K562 (cell line): ENCODE measurements around the gene RUSC1. TPM values are rescaled to one million over a fixed set of nuclear protein-coding genes. Genes with fewer than 3 reads are reported as not detected.

Experiments used
- ATAC-seq: fragments of 200-7000 bp; cut with Tn5 transposase; 3 replicates; pipeline ENCODE4 v1.9.1; 2020; ENCODE audit warnings: moderate library complexity
- BruUV-seq: library from RNA; stranded (reverse); fragments of 400-500 nt; replicated peaks from 2 replicates; lab custom pipeline; 2021; lab: Mats Ljungman, UMichigan
- CTCF ChIA-PET: fragments of 300-600 bp; formaldehyde crosslinking; extraction: SDS; loops from one replicate; lab custom pipeline; 2021; ENCODE audit warnings: low intra/inter-chr PET ratio; lab: Yijun Ruan, JAX
- POLR2A ChIA-PET: fragments of 300-600, 350-650 bp; sonication (Branson Sonifier 250); formaldehyde crosslinking; extraction: SDS; loops from one replicate; lab custom pipeline; 2021; ENCODE audit warnings: antibody characterized with exemption, inconsistent platforms; lab: Yijun Ruan, JAX
- DNase-seq, 4 experiments: peaks; one replicate each; pipeline versions ENCODE4 v3.0.0 to v3.0.0-alpha.2; 2011 to 2018; ENCODE audit warnings: low spot score in 3 of 4, mixed read lengths in 3 of 4; ENCODE audit errors: extremely low read depth in 1 of 4
- FAIRE-seq: peaks from 2 replicates; lab custom pipeline; 2011; peaks lifted over from hg19 to GRCh38; lab: Jason Lieb, UNC
- H2AFZ ChIP-seq: 2 replicates; pipeline ENCODE4 v1.6.0; 2011; ENCODE audit warnings: low read depth, low read length, control low read depth, inconsistent platforms
- H3K27ac ChIP-seq: fragments of 200-600 bp; 3 replicates; pipeline ENCODE4 v1.8.0; 2011; ENCODE audit warnings: low read depth, mild to moderate bottlenecking, control low read depth, inconsistent platforms, low read length, moderate library complexity, mixed read lengths; ENCODE audit errors: extremely low read depth
- H3K27me3 ChIP-seq, 2 experiments: fragments of 300-600 bp in 1 of 2; 2 replicates in 1 of 2; 3 replicates in 1 of 2; pipeline versions ENCODE4 v1.6.0 to v1.8.0; 2011; ENCODE audit warnings: inconsistent platforms in 2 of 2, low read length in 2 of 2, mild to moderate bottlenecking in 1 of 2, mixed read lengths in 1 of 2, moderate library complexity in 1 of 2; ENCODE audit not compliant: control insufficient read depth in 2 of 2, insufficient read depth in 2 of 2
- H3K36me3 ChIP-seq: fragments of 300-600 bp; 3 replicates; pipeline ENCODE4 v1.8.0; 2011; ENCODE audit warnings: mild to moderate bottlenecking, low read length, inconsistent platforms; ENCODE audit not compliant: control insufficient read depth, insufficient read depth
- H3K4me1 ChIP-seq, 2 experiments: fragments of 200-600 bp in 1 of 2; replicated peaks in 1 of 2; 2 replicates in 1 of 2; 3 replicates in 1 of 2; pipeline versions ENCODE4 v1.5.1 to v1.8.0; 2011; ENCODE audit warnings: inconsistent platforms in 2 of 2, low read length in 2 of 2, mild to moderate bottlenecking in 1 of 2, mixed read lengths in 1 of 2, moderate library complexity in 1 of 2; ENCODE audit not compliant: control insufficient read depth in 2 of 2, insufficient read depth in 2 of 2
- H3K4me2 ChIP-seq: 2 replicates; pipeline ENCODE4 v1.6.1; 2011; ENCODE audit warnings: low read length, control low read depth, inconsistent platforms, mixed read lengths; ENCODE audit not compliant: insufficient read depth
- H3K4me3 ChIP-seq: fragments of 200-600 bp; sonication (generic), shearing (Covaris generic); 2 replicates; pipeline ENCODE4 v1.5.1; 2016; ENCODE audit warnings: control low read depth, inconsistent platforms
- H3K79me2 ChIP-seq: fragments of 200-600 bp; 3 replicates; pipeline ENCODE4 v1.8.0; 2011; ENCODE audit warnings: low read length, inconsistent platforms; ENCODE audit not compliant: control insufficient read depth, insufficient read depth
- H3K9ac ChIP-seq, 2 experiments: 2 replicates each; pipeline versions ENCODE4 v1.6.0 to v1.6.1; 2011; ENCODE audit warnings: low read depth in 2 of 2, low read length in 2 of 2, control low read depth in 1 of 2, inconsistent platforms in 1 of 2, mild to moderate bottlenecking in 1 of 2, mixed read lengths in 1 of 2; ENCODE audit not compliant: insufficient read depth in 1 of 2
- H3K9me1 ChIP-seq: one replicate; pipeline ENCODE4 v1.6.0; 2011; ENCODE audit warnings: inconsistent platforms, mild to moderate bottlenecking, low read length, moderate library complexity; ENCODE audit not compliant: control insufficient read depth, insufficient read depth
- H3K9me3 ChIP-seq: replicated peaks from 2 replicates; pipeline ENCODE4 v1.5.1; 2011; ENCODE audit warnings: low read depth, low read length, inconsistent platforms; ENCODE audit not compliant: control insufficient read depth, insufficient read depth
- H4K20me1 ChIP-seq: replicated peaks from 2 replicates; pipeline ENCODE4 v1.6.1; 2011; ENCODE audit warnings: low read length, inconsistent platforms, mixed read lengths; ENCODE audit not compliant: control insufficient read depth, insufficient read depth
- CBX5 ChIP-seq: IDR thresholded peaks from 2 replicates; pipeline ENCODE4 v1.6.1; 2014; ENCODE audit warnings: low read depth, borderline replicate concordance
- EHMT2 ChIP-seq: fragments of 450-650 bp; IDR thresholded peaks from 2 replicates; pipeline ENCODE4 v1.6.1; 2018; ENCODE audit warnings: antibody characterized with exemption
- RFX5 ChIP-seq: IDR thresholded peaks from 2 replicates; pipeline ENCODE4 v1.6.1; 2011; ENCODE audit warnings: low read depth, mild to moderate bottlenecking, improper control_type of control experiment, low read length
- SMC3 ChIP-seq: conservative IDR thresholded peaks from 2 replicates; pipeline ENCODE4 v1.6.1; 2011; ENCODE audit warnings: low read depth, low read length, improper control_type of control experiment; ENCODE audit not compliant: insufficient read depth
- VEZF1 ChIP-seq: fragments of 200-800 bp; sonication (Bioruptor generic); IDR thresholded peaks from 2 replicates; pipeline ENCODE4 v1.6.1; 2017; ENCODE audit warnings: missing genetic modification characterization, missing compliant biosample characterization
- ZNF511 ChIP-seq: sonication (generic); formaldehyde crosslinking; IDR thresholded peaks from 2 replicates; pipeline ENCODE4 v1.8.0; 2022; ENCODE audit warnings: mild to moderate bottlenecking, missing genetic modification reagents
- WGBS: fragments of 100-300 bp; shearing (Covaris generic); methylation state at CpG from one replicate; pipeline ENCODE4 v1.1.6; 2016; ENCODE audit warnings: low coverage, mixed read lengths; ENCODE audit not compliant: insufficient coverage; ENCODE audit errors: missing lambda C conversion rate; 5-methylcytosine and 5-hydroxymethylcytosine counted together
- in situ Hi-C: fragments of 300-500 bp; cut with MboI; formaldehyde crosslinking; loops from 4 replicates; pipeline ENCODE4 v1.15.0; 2018; ENCODE audit warnings: inconsistent platforms, mixed read lengths
- intact Hi-C: fragments of 100-400 bp; cut with micrococcal nuclease; formaldehyde crosslinking; loops from 2 replicates; pipeline ENCODE4 v1.14.2; 2022
- polyA plus RNA-seq, 8 experiments: library from polyadenylated mRNA; depleted of rRNA in 4 of 8; stranded (reverse) in 5 of 8; unstranded in 3 of 8; fragments of >200 nt; fragmentation: Nextera tagmentation in 2 of 8; fragmentation: Illumina TruSeq in 1 of 8; extraction: Ambion mirVana in 2 of 8; extraction: Trizol in 1 of 8; gene quantifications; 2 replicates each; pipeline versions ENCODE4 v1.2.1 to v1.2.3, GENCODE V29; 2011 to 2014; ENCODE audit warnings: inconsistent platforms in 1 of 8, missing spikeins in 1 of 8
- total RNA-seq, 7 experiments: library from RNA; depleted of rRNA in 6 of 7; stranded (reverse); fragments of >200 nt in 6 of 7; fragmentation: Illumina TruSeq in 2 of 7; extraction: Trizol in 2 of 7; gene quantifications; 2 replicates each; pipeline versions ENCODE4 v1.2.1 to v1.2.3, GENCODE V29; 2011 to 2021; ENCODE audit warnings: low replicate concordance in 1 of 7
- TF ChIP-seq, protein P1 (sequence below), 2 experiments: fragments of 450-650 bp; formaldehyde crosslinking in 1 of 2; IDR thresholded peaks; 2 replicates each; pipeline versions ENCODE4 v1.4.0 to v1.6.1; 2014 to 2020; ENCODE audit warnings: mild to moderate bottlenecking in 2 of 2, borderline replicate concordance in 1 of 2, low read depth in 1 of 2
- TF ChIP-seq, protein P2 (sequence below): sonication (generic); formaldehyde crosslinking; IDR thresholded peaks from 2 replicates; pipeline ENCODE4 v1.8.0; 2022; ENCODE audit warnings: missing genetic modification reagents, mild to moderate bottlenecking, moderate library complexity, borderline replicate concordance

Gene RUSC1
- total and polyA plus RNA-seq, 9 of the 15 experiments (the other 6 are each of a cell fraction or from before 2014, with no cell fraction given): 5.7 to 68.3 (median 33.6) TPM

GRCh38 chr1:155277902-155278688, 42.6 kb upstream of the RUSC1 start:
- Histone ChIP-seq H3K9ac (peak overlapping the region; percentile 39 to 93; a peak in 3 of 4 replicates), H3K79me2 (peaks cover 9% of the 10 kb centered on the region), H3K9me3 (no peaks in the 10 kb centered on the region), H3K4me3 (peak overlapping the region; percentile 57), H3K4me1 (peaks cover 18 to 46% of the 10 kb centered on the region in 2 experiments; a peak in 4 of 5 replicates), H3K4me2 (peak overlapping the region; percentile 80), H4K20me1 (no peaks in the 10 kb centered on the region), H3K36me3 (peaks cover 4% of the 10 kb centered on the region; the same call in 1 of the 3 replicates), H3K9me1 (no peaks in the 10 kb centered on the region), H2AFZ (peak overlapping the region; percentile 92), H3K27ac (no peak overlapping the region), H3K27me3 (no peaks in the 10 kb centered on the region)
- peak; percentile 60 for FAIRE-seq
- intact Hi-C loops (loop anchor here (1.0 to 2.0 kb wide), 3 partner anchors 23 to 45 kb away; partner anchors contain the start of genes FDPS and PKLR), in situ Hi-C loops (no loop called here)
- peak; percentile 30 for ATAC-seq
- ChIA-PET CTCF (interaction anchor here (0.7 to 2.0 kb wide), 3 partner anchors 29 to 45 kb away, joined by 3 to 12 read pairs (median 5); no protein-coding TSS in a partner anchor), POLR2A (interaction anchor here (0.6 to 1.0 kb wide), 6 partner anchors 10 to 95 kb away, joined by 3 to 5 read pairs (median 3); partner anchors contain the start of gene SCAMP3)
- peak; percentile 75 to 87 (median 84) for DNase-seq
- no TSS peak for BruUV-seq
- WGBS: 2% methylated on average over 22 of the region's 29 CpGs
- TF ChIP-seq VEZF1 (CRISPR knock-in tag): peak; percentile 59
- TF ChIP-seq, protein P1, sequence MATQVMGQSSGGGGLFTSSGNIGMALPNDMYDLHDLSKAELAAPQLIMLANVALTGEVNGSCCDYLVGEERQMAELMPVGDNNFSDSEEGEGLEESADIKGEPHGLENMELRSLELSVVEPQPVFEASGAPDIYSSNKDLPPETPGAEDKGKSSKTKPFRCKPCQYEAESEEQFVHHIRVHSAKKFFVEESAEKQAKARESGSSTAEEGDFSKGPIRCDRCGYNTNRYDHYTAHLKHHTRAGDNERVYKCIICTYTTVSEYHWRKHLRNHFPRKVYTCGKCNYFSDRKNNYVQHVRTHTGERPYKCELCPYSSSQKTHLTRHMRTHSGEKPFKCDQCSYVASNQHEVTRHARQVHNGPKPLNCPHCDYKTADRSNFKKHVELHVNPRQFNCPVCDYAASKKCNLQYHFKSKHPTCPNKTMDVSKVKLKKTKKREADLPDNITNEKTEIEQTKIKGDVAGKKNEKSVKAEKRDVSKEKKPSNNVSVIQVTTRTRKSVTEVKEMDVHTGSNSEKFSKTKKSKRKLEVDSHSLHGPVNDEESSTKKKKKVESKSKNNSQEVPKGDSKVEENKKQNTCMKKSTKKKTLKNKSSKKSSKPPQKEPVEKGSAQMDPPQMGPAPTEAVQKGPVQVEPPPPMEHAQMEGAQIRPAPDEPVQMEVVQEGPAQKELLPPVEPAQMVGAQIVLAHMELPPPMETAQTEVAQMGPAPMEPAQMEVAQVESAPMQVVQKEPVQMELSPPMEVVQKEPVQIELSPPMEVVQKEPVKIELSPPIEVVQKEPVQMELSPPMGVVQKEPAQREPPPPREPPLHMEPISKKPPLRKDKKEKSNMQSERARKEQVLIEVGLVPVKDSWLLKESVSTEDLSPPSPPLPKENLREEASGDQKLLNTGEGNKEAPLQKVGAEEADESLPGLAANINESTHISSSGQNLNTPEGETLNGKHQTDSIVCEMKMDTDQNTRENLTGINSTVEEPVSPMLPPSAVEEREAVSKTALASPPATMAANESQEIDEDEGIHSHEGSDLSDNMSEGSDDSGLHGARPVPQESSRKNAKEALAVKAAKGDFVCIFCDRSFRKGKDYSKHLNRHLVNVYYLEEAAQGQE (IDR thresholded peaks at IDR 0.05; ENCODE audit: borderline replicate concordance): peak; percentile 97
- TF ChIP-seq, protein P1 (CRISPR knock-in tag; IDR thresholded peaks at IDR 0.05; ENCODE audit: low read depth): peak; percentile 93
- peak; percentile 93 for TF ChIP-seq EHMT2
- peak; percentile 59 for TF ChIP-seq ZNF511 (CRISPR knock-in tag)
- TF ChIP-seq, protein P2, sequence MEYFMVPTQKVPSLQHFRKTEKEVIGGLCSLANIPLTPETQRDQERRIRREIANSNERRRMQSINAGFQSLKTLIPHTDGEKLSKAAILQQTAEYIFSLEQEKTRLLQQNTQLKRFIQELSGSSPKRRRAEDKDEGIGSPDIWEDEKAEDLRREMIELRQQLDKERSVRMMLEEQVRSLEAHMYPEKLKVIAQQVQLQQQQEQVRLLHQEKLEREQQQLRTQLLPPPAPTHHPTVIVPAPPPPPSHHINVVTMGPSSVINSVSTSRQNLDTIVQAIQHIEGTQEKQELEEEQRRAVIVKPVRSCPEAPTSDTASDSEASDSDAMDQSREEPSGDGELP (CRISPR knock-in tag): peak; percentile 68; the same call in 1 of the 2 replicates
- TF ChIP-seq SMC3: 0 out of 2 replicates have a peak, but pooled peaks have one; percentile 27
- no peak for TF ChIP-seq RFX5
- TF ChIP-seq CBX5: peak; percentile 17; the same call in 1 of the 2 replicates
